CD14-positive monocyte (primary cell): Measurements from ENCODE around the gene HMCN2. TPM values are rescaled to one million over a fixed set of nuclear protein-coding genes. Genes with fewer than 3 reads are reported as not detected.

Experiments
- DNase-seq, 3 donors: peaks; one replicate each; pipeline ENCODE4 v3.0.0-alpha.2; 2011 to 2022
- H2AFZ ChIP-seq: 2 replicates; pipeline ENCODE4 v1.6.0; 2012; ENCODE audit warnings: mild to moderate bottlenecking, low read depth, low read length, inconsistent platforms; ENCODE audit not compliant: insufficient read depth, poor library complexity, severe bottlenecking
- H3K27ac ChIP-seq, 2 donors: 1 replicate in 1 of 2; 2 replicates in 1 of 2; pipeline ENCODE4 v1.5.1; 2012 to 2013; ENCODE audit warnings: low read length in 2 of 2, control low read depth in 1 of 2, inconsistent platforms in 1 of 2, low read depth in 1 of 2, mild to moderate bottlenecking in 1 of 2
- H3K27me3 ChIP-seq, 2 donors: one replicate each; pipeline versions ENCODE4 v1.6.0 to v1.6.1; 2011 to 2013; ENCODE audit warnings: low read length in 2 of 2; ENCODE audit not compliant: control insufficient read depth in 2 of 2, insufficient read depth in 2 of 2
- H3K36me3 ChIP-seq, 2 donors: replicated peaks in 1 of 2; 1 replicate in 1 of 2; 2 replicates in 1 of 2; pipeline versions ENCODE4 v1.5.1 to v1.6.1; 2012 to 2013; ENCODE audit warnings: low read length in 2 of 2, control low read depth in 1 of 2, inconsistent platforms in 1 of 2, mild to moderate bottlenecking in 1 of 2; ENCODE audit not compliant: insufficient read depth in 2 of 2, control insufficient read depth in 1 of 2
- H3K4me1 ChIP-seq, 2 donors: 1 replicate in 1 of 2; 2 replicates in 1 of 2; pipeline versions ENCODE4 v1.5.1 to v1.6.1; 2012 to 2013; ENCODE audit warnings: low read length in 2 of 2, control low read depth in 1 of 2, inconsistent platforms in 1 of 2, mild to moderate bottlenecking in 1 of 2, moderate library complexity in 1 of 2; ENCODE audit not compliant: insufficient read depth in 2 of 2, control insufficient read depth in 1 of 2
- H3K4me2 ChIP-seq: replicated peaks from 2 replicates; pipeline ENCODE3; 2012; ENCODE audit warnings: low read length, moderate library complexity, mild to moderate bottlenecking; ENCODE audit not compliant: poor library complexity, severe bottlenecking; ENCODE audit errors: extremely low read depth
- H3K4me3 ChIP-seq, 3 experiments: fragments of 200-600 bp in 1 of 3; sonication (generic) in 1 of 3; replicated peaks in 1 of 3; 1 replicate in 2 of 3; 2 replicates in 1 of 3; pipeline ENCODE4 v1.5.1; 2011 to 2013; ENCODE audit warnings: low read length in 3 of 3, mild to moderate bottlenecking in 3 of 3, control low read depth in 2 of 3, low read depth in 2 of 3, inconsistent platforms in 1 of 3, moderate library complexity in 1 of 3
- H3K79me2 ChIP-seq: 2 replicates; pipeline ENCODE4 v1.6.0; 2012; ENCODE audit warnings: mild to moderate bottlenecking, control low read depth, inconsistent platforms, low read length, moderate library complexity; ENCODE audit not compliant: insufficient read depth
- H3K9ac ChIP-seq: 2 replicates; pipeline ENCODE4 v1.6.0; 2017; ENCODE audit warnings: low read length, mild to moderate bottlenecking; ENCODE audit not compliant: insufficient read depth, poor library complexity, severe bottlenecking
- H3K9me3 ChIP-seq, 2 donors: replicated peaks in 1 of 2; 1 replicate in 1 of 2; 2 replicates in 1 of 2; pipeline versions ENCODE4 v1.5.1 to v1.6.1; 2012 to 2013; ENCODE audit warnings: low read length in 2 of 2, control low read depth in 1 of 2; ENCODE audit not compliant: control insufficient read depth in 1 of 2, insufficient read depth in 1 of 2
- H4K20me1 ChIP-seq: 2 replicates; pipeline ENCODE4 v1.6.0; 2012; ENCODE audit warnings: mild to moderate bottlenecking, low read length, control low read depth, moderate library complexity; ENCODE audit not compliant: insufficient read depth
- H3K27ac Mint-ChIP-seq, 7 donors: one replicate each; pipeline ENCODE4 v1.8.0; 2020; ENCODE audit warnings: mild to moderate bottlenecking in 7 of 7, mixed read lengths in 7 of 7, moderate library complexity in 6 of 7, inconsistent platforms in 2 of 7
- H3K27me3 Mint-ChIP-seq, 3 donors: one replicate each; pipeline ENCODE4 v1.8.0; 2021 to 2022; ENCODE audit warnings: low read depth in 3 of 3, mild to moderate bottlenecking in 3 of 3, mixed read lengths in 3 of 3, moderate library complexity in 3 of 3, inconsistent platforms in 1 of 3
- H3K36me3 Mint-ChIP-seq, 2 donors: one replicate each; pipeline ENCODE4 v1.8.0; 2020; ENCODE audit warnings: mixed read lengths in 2 of 2, inconsistent platforms in 1 of 2, mild to moderate bottlenecking in 1 of 2
- H3K4me1 Mint-ChIP-seq: one replicate; pipeline ENCODE4 v1.8.0; 2020; ENCODE audit warnings: mild to moderate bottlenecking, mixed read lengths
- H3K4me3 Mint-ChIP-seq, 2 donors: one replicate each; pipeline ENCODE4 v1.8.0; 2020; ENCODE audit warnings: mild to moderate bottlenecking in 2 of 2, mixed read lengths in 2 of 2, moderate library complexity in 1 of 2
- H3K9me3 Mint-ChIP-seq, 7 donors: one replicate each; pipeline ENCODE4 v1.8.0; 2020 to 2022; ENCODE audit warnings: mixed read lengths in 7 of 7, mild to moderate bottlenecking in 6 of 7, moderate library complexity in 6 of 7, inconsistent platforms in 2 of 7
- WGBS: methylation state at CpG from one replicate; pipeline ENCODE4 v1.1.5; 2013; ENCODE audit warnings: missing lambda C conversion rate; ENCODE audit not compliant: insufficient coverage; 5-methylcytosine and 5-hydroxymethylcytosine counted together
- intact Hi-C, 2 donors: fragments of 100-400 bp; cut with micrococcal nuclease; formaldehyde crosslinking; loops; one replicate each; pipeline versions ENCODE4 v1.15.0 to v1.15.1; 2023
- polyA plus RNA-seq, 3 donors: library from polyadenylated mRNA; depleted of rRNA in 1 of 3; unstranded in 2 of 3; stranded (reverse) in 1 of 3; fragments of 300-500 nt in 2 of 3; fragments of >200 nt in 1 of 3; fragmentation: Illumina TruSeq in 2 of 3; gene quantifications; 1 replicate in 2 of 3; 2 replicates in 1 of 3; pipeline ENCODE4 v1.2.3, GENCODE V29; 2012 to 2021
- TF ChIP-seq, protein P1 (sequence below): fragments of 200-600 bp; IDR thresholded peaks from one replicate; pipeline ENCODE4 v1.8.0; 2022; ENCODE audit warnings: antibody characterized with exemption, mild to moderate bottlenecking

The HMCN2 gene
- polyA plus RNA-seq, 3 donors: not detected

- H3K4me1 ChIP-seq: no peaks in the 10 kb centered on the region
- no peaks in the 10 kb centered on the region for H3K9me3 ChIP-seq
- no peak overlapping the region for H2AFZ ChIP-seq
- peaks cover 0 to 7% (median 1%) of the 10 kb centered on the region in 3 donors for H3K27me3 Mint-ChIP-seq
- WGBS: 100% methylated on average over 2 of the region's 4 CpGs
- H3K4me3 ChIP-seq: no peak overlapping the region
- no peaks in the 10 kb centered on the region for H3K27me3 ChIP-seq
- H3K9me3 Mint-ChIP-seq: no peaks in the 10 kb centered on the region
- no peak overlapping the region for H3K9ac ChIP-seq
- H3K4me2 ChIP-seq: no peak overlapping the region
- H3K27ac ChIP-seq: no peak overlapping the region
- TF ChIP-seq, protein P1, sequence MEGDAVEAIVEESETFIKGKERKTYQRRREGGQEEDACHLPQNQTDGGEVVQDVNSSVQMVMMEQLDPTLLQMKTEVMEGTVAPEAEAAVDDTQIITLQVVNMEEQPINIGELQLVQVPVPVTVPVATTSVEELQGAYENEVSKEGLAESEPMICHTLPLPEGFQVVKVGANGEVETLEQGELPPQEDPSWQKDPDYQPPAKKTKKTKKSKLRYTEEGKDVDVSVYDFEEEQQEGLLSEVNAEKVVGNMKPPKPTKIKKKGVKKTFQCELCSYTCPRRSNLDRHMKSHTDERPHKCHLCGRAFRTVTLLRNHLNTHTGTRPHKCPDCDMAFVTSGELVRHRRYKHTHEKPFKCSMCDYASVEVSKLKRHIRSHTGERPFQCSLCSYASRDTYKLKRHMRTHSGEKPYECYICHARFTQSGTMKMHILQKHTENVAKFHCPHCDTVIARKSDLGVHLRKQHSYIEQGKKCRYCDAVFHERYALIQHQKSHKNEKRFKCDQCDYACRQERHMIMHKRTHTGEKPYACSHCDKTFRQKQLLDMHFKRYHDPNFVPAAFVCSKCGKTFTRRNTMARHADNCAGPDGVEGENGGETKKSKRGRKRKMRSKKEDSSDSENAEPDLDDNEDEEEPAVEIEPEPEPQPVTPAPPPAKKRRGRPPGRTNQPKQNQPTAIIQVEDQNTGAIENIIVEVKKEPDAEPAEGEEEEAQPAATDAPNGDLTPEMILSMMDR: no peak
- no peaks in the 10 kb centered on the region for H4K20me1 ChIP-seq
- no peak overlapping the region for H3K27ac Mint-ChIP-seq
- DNase-seq: no peak
- H3K4me3 Mint-ChIP-seq: peak overlapping the region in 1 of 2 donors; percentile 20
- H3K36me3 Mint-ChIP-seq: no peaks in the 10 kb centered on the region
- intact Hi-C loops: no loop called here
- no peaks in the 10 kb centered on the region for H3K79me2 ChIP-seq
- no peaks in the 10 kb centered on the region for H3K4me1 Mint-ChIP-seq
- H3K36me3 ChIP-seq: no peaks in the 10 kb centered on the region
Observed at GRCh38 chr9:130387905-130388304, 122.3 kb downstream of the HMCN2 start.

GRCh38 chr9:130390390-130390789 is 124.8 kb downstream of the HMCN2 start:
- H3K36me3 Mint-ChIP-seq: no peaks in the 10 kb centered on the region
- no peaks in the 10 kb centered on the region for H3K4me1 ChIP-seq
- intact Hi-C loops: no loop called here
- peak overlapping the region in 1 of 7 donors; percentile 33 for H3K27ac Mint-ChIP-seq
- H3K27me3 ChIP-seq: no peaks in the 10 kb centered on the region
- no peaks in the 10 kb centered on the region for H3K9me3 ChIP-seq
- no peak for DNase-seq
- H4K20me1 ChIP-seq: no peaks in the 10 kb centered on the region
- no peaks in the 10 kb centered on the region for H3K79me2 ChIP-seq
- H3K27me3 Mint-ChIP-seq: peaks cover 0 to 7% (median 1%) of the 10 kb centered on the region in 3 donors
- no peak overlapping the region for H3K27ac ChIP-seq
- no peak overlapping the region for H3K4me2 ChIP-seq
- H3K9ac ChIP-seq: no peak overlapping the region
- TF ChIP-seq, protein P1: no peak
- H3K36me3 ChIP-seq: no peaks in the 10 kb centered on the region
- no peak overlapping the region for H3K4me3 Mint-ChIP-seq
- no peaks in the 10 kb centered on the region for H3K9me3 Mint-ChIP-seq
- no peaks in the 10 kb centered on the region for H3K4me1 Mint-ChIP-seq
- 83% methylated on average over 7 of the region's 7 CpGs for WGBS
- no peak overlapping the region for H2AFZ ChIP-seq
- H3K4me3 ChIP-seq: no peak overlapping the region
